Gastrocnemius medialis (tissue), 4 donors: ENCODE data around the gene KRTAP10-7. TPM values are rescaled to one million over a fixed set of nuclear protein-coding genes. Genes with fewer than 3 reads are reported as not detected.

Source experiments
- ATAC-seq, 2 donors: fragments of 150-250 bp; one replicate each; pipeline ENCODE4 v1.9.1; 2016
- DNase-seq, 2 donors: peaks; one replicate each; pipeline ENCODE4 v3.0.0-alpha.2; 2019
- H3K27ac ChIP-seq, 4 donors: fragments of 200-600 bp; sonication (generic); 1 replicate in 1 of 4; 2 replicates in 3 of 4; pipeline ENCODE4 v1.5.1; 2016 to 2018; ENCODE audit warnings: mild to moderate bottlenecking in 2 of 4, moderate library complexity in 1 of 4
- H3K27me3 ChIP-seq, 3 donors: fragments of 200-600 bp; sonication (generic) in 2 of 3; 1 replicate in 1 of 3; 2 replicates in 2 of 3; pipeline versions ENCODE4 v1.5.1 to v1.6.0; 2016 to 2019; ENCODE audit warnings: mild to moderate bottlenecking in 1 of 3, moderate library complexity in 1 of 3
- H3K36me3 ChIP-seq, 2 donors: fragments of 200-600 bp; sonication (generic) in 1 of 2; one replicate each; pipeline ENCODE4 v1.5.1; 2017 to 2018
- H3K4me1 ChIP-seq, 2 donors: fragments of 200-600 bp; sonication (generic) in 1 of 2; one replicate each; pipeline ENCODE4 v1.5.1; 2016 to 2017; ENCODE audit warnings: mild to moderate bottlenecking in 2 of 2
- H3K4me3 ChIP-seq, 4 donors: fragments of 200-600 bp; sonication (generic) in 3 of 4; 1 replicate in 1 of 4; 2 replicates in 3 of 4; pipeline ENCODE4 v1.5.1; 2016 to 2019; ENCODE audit warnings: mild to moderate bottlenecking in 2 of 4
- H3K9me3 ChIP-seq, 3 donors: fragments of 200-600 bp; sonication (generic) in 2 of 3; 1 replicate in 1 of 3; 2 replicates in 2 of 3; pipeline ENCODE4 v1.5.1; 2016 to 2019
- CTCF ChIP-seq, 5 experiments: fragments of 450-650 bp in 3 of 5; fragments of 200-600 bp in 2 of 5; sonication (generic) in 2 of 5; IDR thresholded peaks in 4 of 5; conservative IDR thresholded peaks in 1 of 5; 1 replicate in 4 of 5; 2 replicates in 1 of 5; pipeline ENCODE4 v1.5.1; 2016 to 2019; ENCODE audit warnings: antibody characterized with exemption in 5 of 5, mild to moderate bottlenecking in 3 of 5, moderate library complexity in 3 of 5
- POLR2A ChIP-seq, 2 donors: fragments of 450-650 bp; IDR thresholded peaks; one replicate each; pipeline ENCODE4 v1.6.1; 2017; ENCODE audit warnings: antibody characterized with exemption in 2 of 2, mild to moderate bottlenecking in 2 of 2, moderate library complexity in 2 of 2
- in situ Hi-C, 4 donors: fragments of 200-750 bp; cut with MboI; loops; one replicate each; pipeline versions ENCODE4 v1.15.0 to v1.8.0; 2017; ENCODE audit warnings: low sequenced_read_pairs in 4 of 4
- intact Hi-C: fragments of 100-400 bp; cut with DNase I; formaldehyde crosslinking; loops from one replicate; pipeline ENCODE4 v1.15.1; 2023; ENCODE audit warnings: low total_unique reads
- total RNA-seq, 4 donors: library from RNA; depleted of rRNA; stranded (reverse); fragments of >200 nt; gene quantifications; one replicate each; pipeline versions ENCODE4 v1.1.0 to v1.2.3, GENCODE V29; 2016

The KRTAP10-7 gene
- total RNA-seq, 4 donors from 2014 or later = not detected

GRCh38 chr21:44558695-44559094 is 41.7 kb upstream of the KRTAP10-7 start, which contains the start of gene KRTAP10-3:
KRTAP10-3 (minus strand) TSS chr21:44558795; CDS start chr21:44558715, 80 bp downstream.
- H3K27me3 ChIP-seq = peaks cover 27 to 37% (median 29%) of the 10 kb centered on the region in 3 donors
- TF ChIP-seq POLR2A (IDR thresholded peaks at IDR 0.05) (no peak), CTCF (IDR thresholded peaks at IDR 0.05 in 4 of 5, conservative IDR thresholded peaks at IDR 0.05 in 1 of 5) (no peak)
- no peaks in the 10 kb centered on the region for H3K9me3 ChIP-seq
- ATAC-seq (no peak), DNase-seq (no peak)
- no peaks in the 10 kb centered on the region for H3K36me3 ChIP-seq
- no peak within 1 kb of the TSS for H3K27ac ChIP-seq
- intact Hi-C loops (no loop called here), in situ Hi-C loops (no loop called here)
- H3K4me1 ChIP-seq = no peaks in the 10 kb centered on the region
- H3K4me3 ChIP-seq = no peak within 1 kb of the TSS

- no peak for ATAC-seq
- no peaks in the 10 kb centered on the region for H3K36me3 ChIP-seq
- H3K4me1 ChIP-seq = no peaks in the 10 kb centered on the region
- H3K27ac ChIP-seq = no peak overlapping the region
- intact Hi-C loops = no loop called here
- H3K9me3 ChIP-seq = peaks cover 0 to 7% (median 0%) of the 10 kb centered on the region in 3 donors
- TF ChIP-seq CTCF (IDR thresholded peaks at IDR 0.05 in 4 of 5, conservative IDR thresholded peaks at IDR 0.05 in 1 of 5) (no peak), POLR2A (IDR thresholded peaks at IDR 0.05) (no peak)
- DNase-seq = no peak
- H3K27me3 ChIP-seq = peaks cover 0 to 8% (median 0%) of the 10 kb centered on the region in 3 donors
- in situ Hi-C loops = no loop called here
- no peak overlapping the region for H3K4me3 ChIP-seq
Observed at GRCh38 chr21:44564099-44564498, 36.3 kb upstream of the KRTAP10-7 start.

GRCh38 chr21:44564886-44565598 is 35.4 kb upstream of the KRTAP10-7 start:
- Histone ChIP-seq H3K9me3 (peaks cover 0 to 7% (median 0%) of the 10 kb centered on the region in 3 donors), H3K4me1 (no peaks in the 10 kb centered on the region), H3K4me3 (no peak overlapping the region), H3K27ac (no peak overlapping the region), H3K36me3 (no peaks in the 10 kb centered on the region), H3K27me3 (peaks cover 0 to 8% (median 0%) of the 10 kb centered on the region in 3 donors)
- DNase-seq (no peak), ATAC-seq (no peak)
- intact Hi-C loops (no loop called here), in situ Hi-C loops (no loop called here)
- TF ChIP-seq POLR2A (IDR thresholded peaks at IDR 0.05) (no peak), CTCF (IDR thresholded peaks at IDR 0.05 in 4 of 5, conservative IDR thresholded peaks at IDR 0.05 in 1 of 5) (no peak)

GRCh38 chr21:44566403-44566802 is 34.0 kb upstream of the KRTAP10-7 start:
- in situ Hi-C loops = no loop called here
- TF ChIP-seq POLR2A (IDR thresholded peaks at IDR 0.05) (no peak), CTCF (IDR thresholded peaks at IDR 0.05 in 4 of 5, conservative IDR thresholded peaks at IDR 0.05 in 1 of 5) (no peak)
- no peak overlapping the region for H3K27ac ChIP-seq

More at GRCh38 chr21:44566403-44566802, 34.0 kb upstream of the KRTAP10-7 start:
- ATAC-seq (no peak), DNase-seq (no peak)
- peaks cover 0 to 7% (median 0%) of the 10 kb centered on the region in 3 donors for H3K9me3 ChIP-seq
- no peaks in the 10 kb centered on the region for H3K4me1 ChIP-seq
- H3K36me3 ChIP-seq = no peaks in the 10 kb centered on the region
- peaks cover 0 to 10% (median 0%) of the 10 kb centered on the region in 3 donors for H3K27me3 ChIP-seq
- no peak overlapping the region for H3K4me3 ChIP-seq
- intact Hi-C loops = no loop called here
